Measurements from ENCODE around the gene ASCC1.

DNA sequence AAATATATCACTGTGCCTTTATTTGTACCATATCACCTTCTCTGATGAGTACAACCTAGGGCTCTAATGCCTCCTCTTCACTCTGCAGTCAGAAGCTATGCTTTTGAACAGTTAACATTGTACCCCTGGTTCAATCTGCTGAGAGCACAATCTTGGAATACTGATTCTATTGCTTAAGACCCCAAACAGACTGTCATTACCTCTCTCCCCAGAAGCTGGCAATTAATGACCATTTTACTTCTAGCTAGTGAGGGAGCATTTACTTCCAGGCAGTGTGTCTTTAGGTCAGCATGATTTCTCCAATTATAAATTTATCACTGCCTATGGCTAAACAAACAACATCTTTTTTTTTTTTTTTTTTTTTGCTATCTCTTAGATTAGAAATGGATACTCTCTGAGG lies 91.7 kb downstream of the ASCC1 start:
- TF ChIP-seq CTCF (IDR thresholded peaks at IDR 0.05; ENCODE audit: insufficient read depth, low read length, poor library complexity, severe bottlenecking) (no peak), EZH2phosphoT487 (conservative IDR thresholded peaks at IDR 0.05; ENCODE audit: low read length) (no peak)

Measured in SU-DHL-6 (cell line).